ENCODE data around the gene WAS. TPM values are rescaled to one million over a fixed set of nuclear protein-coding genes. Genes with fewer than 3 reads are reported as not detected.

WAS gene
- total and polyA plus RNA-seq, 2 of the 8 experiments (the other 6 are each of a cell fraction or from before 2014, with no cell fraction given): 0.63 to 0.65 TPM

Small RNA genes within 50 kb of the gene (small RNA-seq; reads per million reads assigned to genes)
- gene RNU6-1056P (ENCODE audit: insufficient read depth): not detected

Other genes with a start within 250 kb of the WAS start
- gene SLC38A5, start 213.5 kb upstream of the WAS start, total RNA-seq (2021; fragmentation: NEBNext Ultra II Directional; extraction: Animal tissue kit (Norgen Biotek cat#: 25700)): 70.9 and 73.8 TPM in 2 replicates
- gene SLC38A5, start 213.5 kb upstream of the WAS start, polyA plus RNA-seq (2011; rRNA removed): 106 and 135 TPM in 2 replicates
- gene FTSJ1, start 207.6 kb upstream of the WAS start, total RNA-seq (2021; fragmentation: NEBNext Ultra II Directional; extraction: Animal tissue kit (Norgen Biotek cat#: 25700)): 55.4 and 62.4 TPM in 2 replicates
- gene FTSJ1, start 207.6 kb upstream of the WAS start, polyA plus RNA-seq (2011; rRNA removed): 80.4 and 104 TPM in 2 replicates
- gene PORCN, start 174.8 kb upstream of the WAS start, total RNA-seq (2021; fragmentation: NEBNext Ultra II Directional; extraction: Animal tissue kit (Norgen Biotek cat#: 25700)): 14.0 and 14.6 TPM in 2 replicates
- gene PORCN, start 174.8 kb upstream of the WAS start, polyA plus RNA-seq (2011; rRNA removed): 34.1 and 47.0 TPM in 2 replicates
- gene EBP, start 162.0 kb upstream of the WAS start, total RNA-seq (2021; fragmentation: NEBNext Ultra II Directional; extraction: Animal tissue kit (Norgen Biotek cat#: 25700)): 143 and 145 TPM in 2 replicates
- gene EBP, start 162.0 kb upstream of the WAS start, polyA plus RNA-seq (2011; rRNA removed): 286 and 288 TPM in 2 replicates
- 6.5 and 9.7 TPM in 2 replicates for gene TBC1D25, start 144.1 kb upstream of the WAS start, total RNA-seq (2021; fragmentation: NEBNext Ultra II Directional; extraction: Animal tissue kit (Norgen Biotek cat#: 25700))
- gene TBC1D25, start 144.1 kb upstream of the WAS start, polyA plus RNA-seq (2011; rRNA removed): 6.8 and 11.4 TPM in 2 replicates
- 159 and 164 TPM in 2 replicates for gene RBM3, start 109.3 kb upstream of the WAS start, total RNA-seq (2021; fragmentation: NEBNext Ultra II Directional; extraction: Animal tissue kit (Norgen Biotek cat#: 25700))
- 73.2 and 99.6 TPM in 2 replicates for gene RBM3, start 109.3 kb upstream of the WAS start, polyA plus RNA-seq (2011; rRNA removed)
- 19.4 and 19.7 TPM in 2 replicates for gene WDR13, start 86.3 kb upstream of the WAS start, total RNA-seq (2021; fragmentation: NEBNext Ultra II Directional; extraction: Animal tissue kit (Norgen Biotek cat#: 25700))
- 46.3 and 120 TPM in 2 replicates for gene WDR13, start 86.3 kb upstream of the WAS start, polyA plus RNA-seq (2011; rRNA removed)
- gene SUV39H1, start 12.9 kb downstream of the WAS start, total RNA-seq (2021; fragmentation: NEBNext Ultra II Directional; extraction: Animal tissue kit (Norgen Biotek cat#: 25700)): 14.1 and 14.8 TPM in 2 replicates
- 27.8 and 38.4 TPM in 2 replicates for gene SUV39H1, start 12.9 kb downstream of the WAS start, polyA plus RNA-seq (2011; rRNA removed)
- gene GLOD5, start 77.9 kb downstream of the WAS start, total RNA-seq (2021; fragmentation: NEBNext Ultra II Directional; extraction: Animal tissue kit (Norgen Biotek cat#: 25700)): not detected in 2 replicates
- gene GLOD5, start 77.9 kb downstream of the WAS start, polyA plus RNA-seq (2011; rRNA removed): 0.18 and 0.35 TPM in 2 replicates
- gene GATA1, start 102.8 kb downstream of the WAS start, total RNA-seq (2021; fragmentation: NEBNext Ultra II Directional; extraction: Animal tissue kit (Norgen Biotek cat#: 25700)): not detected in 2 replicates
- 0.05 TPM in 2 replicates for gene GATA1, start 102.8 kb downstream of the WAS start, polyA plus RNA-seq (2011; rRNA removed)
- 46.4 and 51.8 TPM in 2 replicates for gene HDAC6, start 118.3 kb downstream of the WAS start, total RNA-seq (2021; fragmentation: NEBNext Ultra II Directional; extraction: Animal tissue kit (Norgen Biotek cat#: 25700))
- gene HDAC6, start 118.3 kb downstream of the WAS start, polyA plus RNA-seq (2011; rRNA removed): 34.0 and 36.4 TPM in 2 replicates
- not detected in 2 replicates for gene ERAS, start 142.7 kb downstream of the WAS start, total RNA-seq (2021; fragmentation: NEBNext Ultra II Directional; extraction: Animal tissue kit (Norgen Biotek cat#: 25700))
- 0.70 and 0.99 TPM in 2 replicates for gene ERAS, start 142.7 kb downstream of the WAS start, polyA plus RNA-seq (2011; rRNA removed)
- gene PCSK1N, start 151.8 kb downstream of the WAS start, total RNA-seq (2021; fragmentation: NEBNext Ultra II Directional; extraction: Animal tissue kit (Norgen Biotek cat#: 25700)): 4.5 TPM in 2 replicates
- gene PCSK1N, start 151.8 kb downstream of the WAS start, polyA plus RNA-seq (2011; rRNA removed): 3.6 and 7.0 TPM in 2 replicates
- gene TIMM17B, start 214.0 kb downstream of the WAS start, total RNA-seq (2021; fragmentation: NEBNext Ultra II Directional; extraction: Animal tissue kit (Norgen Biotek cat#: 25700)): 77.8 and 82.4 TPM in 2 replicates
- 246 and 284 TPM in 2 replicates for gene TIMM17B, start 214.0 kb downstream of the WAS start, polyA plus RNA-seq (2011; rRNA removed)
- gene PQBP1, start 214.1 kb downstream of the WAS start, total RNA-seq (2021; fragmentation: NEBNext Ultra II Directional; extraction: Animal tissue kit (Norgen Biotek cat#: 25700)): 95.9 and 101 TPM in 2 replicates
- 91.7 and 124 TPM in 2 replicates for gene PQBP1, start 214.1 kb downstream of the WAS start, polyA plus RNA-seq (2011; rRNA removed)
- 20.4 and 21.4 TPM in 2 replicates for gene SLC35A2, start 227.8 kb downstream of the WAS start, total RNA-seq (2021; fragmentation: NEBNext Ultra II Directional; extraction: Animal tissue kit (Norgen Biotek cat#: 25700))
- 48.3 and 52.1 TPM in 2 replicates for gene SLC35A2, start 227.8 kb downstream of the WAS start, polyA plus RNA-seq (2011; rRNA removed)
- gene PIM2, start 235.2 kb downstream of the WAS start, total RNA-seq (2021; fragmentation: NEBNext Ultra II Directional; extraction: Animal tissue kit (Norgen Biotek cat#: 25700)): 180 and 190 TPM in 2 replicates
- 203 and 257 TPM in 2 replicates for gene PIM2, start 235.2 kb downstream of the WAS start, polyA plus RNA-seq (2011; rRNA removed)

All from H1 (cell line).